K562 (cell line): ENCODE results near the gene PRRC2B. TPM values are rescaled to one million over a fixed set of nuclear protein-coding genes. Genes with fewer than 3 reads are reported as not detected.

Source experiments
- ATAC-seq: fragments of 200-7000 bp; cut with Tn5 transposase; 3 replicates; pipeline ENCODE4 v1.9.1; 2020; ENCODE audit warnings: moderate library complexity
- BruUV-seq: library from RNA; stranded (reverse); fragments of 400-500 nt; replicated peaks from 2 replicates; lab custom pipeline; 2021; lab: Mats Ljungman, UMichigan
- CTCF ChIA-PET: fragments of 300-600 bp; formaldehyde crosslinking; extraction: SDS; loops from one replicate; lab custom pipeline; 2021; ENCODE audit warnings: low intra/inter-chr PET ratio; lab: Yijun Ruan, JAX
- POLR2A ChIA-PET: fragments of 300-600, 350-650 bp; sonication (Branson Sonifier 250); formaldehyde crosslinking; extraction: SDS; loops from one replicate; lab custom pipeline; 2021; ENCODE audit warnings: antibody characterized with exemption, inconsistent platforms; lab: Yijun Ruan, JAX
- DNase-seq, 4 experiments: peaks; one replicate each; pipeline versions ENCODE4 v3.0.0 to v3.0.0-alpha.2; 2011 to 2018; ENCODE audit warnings: low spot score in 3 of 4, mixed read lengths in 3 of 4; ENCODE audit errors: extremely low read depth in 1 of 4
- FAIRE-seq: peaks from 2 replicates; lab custom pipeline; 2011; peaks lifted over from hg19 to GRCh38; lab: Jason Lieb, UNC
- H2AFZ ChIP-seq: 2 replicates; pipeline ENCODE4 v1.6.0; 2011; ENCODE audit warnings: low read depth, low read length, control low read depth, inconsistent platforms
- H3K27ac ChIP-seq: fragments of 200-600 bp; 3 replicates; pipeline ENCODE4 v1.8.0; 2011; ENCODE audit warnings: low read depth, mild to moderate bottlenecking, control low read depth, inconsistent platforms, low read length, moderate library complexity, mixed read lengths; ENCODE audit errors: extremely low read depth
- H3K27me3 ChIP-seq, 2 experiments: fragments of 300-600 bp in 1 of 2; 2 replicates in 1 of 2; 3 replicates in 1 of 2; pipeline versions ENCODE4 v1.6.0 to v1.8.0; 2011; ENCODE audit warnings: inconsistent platforms in 2 of 2, low read length in 2 of 2, mild to moderate bottlenecking in 1 of 2, mixed read lengths in 1 of 2, moderate library complexity in 1 of 2; ENCODE audit not compliant: control insufficient read depth in 2 of 2, insufficient read depth in 2 of 2
- H3K36me3 ChIP-seq: fragments of 300-600 bp; 3 replicates; pipeline ENCODE4 v1.8.0; 2011; ENCODE audit warnings: mild to moderate bottlenecking, low read length, inconsistent platforms; ENCODE audit not compliant: control insufficient read depth, insufficient read depth
- H3K4me1 ChIP-seq, 2 experiments: fragments of 200-600 bp in 1 of 2; replicated peaks in 1 of 2; 2 replicates in 1 of 2; 3 replicates in 1 of 2; pipeline versions ENCODE4 v1.5.1 to v1.8.0; 2011; ENCODE audit warnings: inconsistent platforms in 2 of 2, low read length in 2 of 2, mild to moderate bottlenecking in 1 of 2, mixed read lengths in 1 of 2, moderate library complexity in 1 of 2; ENCODE audit not compliant: control insufficient read depth in 2 of 2, insufficient read depth in 2 of 2
- H3K4me2 ChIP-seq: 2 replicates; pipeline ENCODE4 v1.6.1; 2011; ENCODE audit warnings: low read length, control low read depth, inconsistent platforms, mixed read lengths; ENCODE audit not compliant: insufficient read depth
- H3K4me3 ChIP-seq: fragments of 200-600 bp; sonication (generic), shearing (Covaris generic); 2 replicates; pipeline ENCODE4 v1.5.1; 2016; ENCODE audit warnings: control low read depth, inconsistent platforms
- H3K79me2 ChIP-seq: fragments of 200-600 bp; 3 replicates; pipeline ENCODE4 v1.8.0; 2011; ENCODE audit warnings: low read length, inconsistent platforms; ENCODE audit not compliant: control insufficient read depth, insufficient read depth
- H3K9ac ChIP-seq, 2 experiments: 2 replicates each; pipeline versions ENCODE4 v1.6.0 to v1.6.1; 2011; ENCODE audit warnings: low read depth in 2 of 2, low read length in 2 of 2, control low read depth in 1 of 2, inconsistent platforms in 1 of 2, mild to moderate bottlenecking in 1 of 2, mixed read lengths in 1 of 2; ENCODE audit not compliant: insufficient read depth in 1 of 2
- H3K9me1 ChIP-seq: one replicate; pipeline ENCODE4 v1.6.0; 2011; ENCODE audit warnings: inconsistent platforms, mild to moderate bottlenecking, low read length, moderate library complexity; ENCODE audit not compliant: control insufficient read depth, insufficient read depth
- H3K9me3 ChIP-seq: replicated peaks from 2 replicates; pipeline ENCODE4 v1.5.1; 2011; ENCODE audit warnings: low read depth, low read length, inconsistent platforms; ENCODE audit not compliant: control insufficient read depth, insufficient read depth
- H4K20me1 ChIP-seq: replicated peaks from 2 replicates; pipeline ENCODE4 v1.6.1; 2011; ENCODE audit warnings: low read length, inconsistent platforms, mixed read lengths; ENCODE audit not compliant: control insufficient read depth, insufficient read depth
- MAZ ChIP-seq, 2 experiments: fragments of 450-650 bp in 1 of 2; sonication (generic) in 1 of 2; formaldehyde crosslinking; IDR thresholded peaks in 1 of 2; conservative IDR thresholded peaks in 1 of 2; 2 replicates each; pipeline versions ENCODE4 v1.4.0 to v1.5.0; 2020; ENCODE audit warnings: mild to moderate bottlenecking in 1 of 2, missing genetic modification reagents in 1 of 2
- MECOM ChIP-seq: fragments of 250-450 bp; sonication (Bioruptor Pico); IDR thresholded peaks from 2 replicates; pipeline ENCODE4 v1.8.0; 2022; ENCODE audit warnings: inconsistent platforms
- MTA3 ChIP-seq: fragments of 450-650 bp; formaldehyde crosslinking; IDR thresholded peaks from 2 replicates; pipeline ENCODE4 v1.6.1; 2017; ENCODE audit warnings: mild to moderate bottlenecking, borderline replicate concordance
- RFX1 ChIP-seq: fragments of 450-650 bp; IDR thresholded peaks from 2 replicates; pipeline ENCODE4 v1.6.1; 2016; ENCODE audit warnings: mild to moderate bottlenecking, moderate library complexity
- RFX7 ChIP-seq: fragments of 250-450 bp; sonication (Bioruptor Pico); IDR thresholded peaks from 2 replicates; pipeline ENCODE4 v1.5.1; 2021; ENCODE audit warnings: mild to moderate bottlenecking
- SAFB ChIP-seq: fragments of 200-400 bp; formaldehyde crosslinking; IDR thresholded peaks from 2 replicates; pipeline ENCODE4 v1.6.1; 2017; ENCODE audit warnings: low read depth, low read length, borderline replicate concordance
- SREBF2 ChIP-seq: sonication (generic); formaldehyde crosslinking; IDR thresholded peaks from 2 replicates; pipeline ENCODE4 v1.4.0; 2020; ENCODE audit warnings: mild to moderate bottlenecking, missing genetic modification reagents
- TEAD1 ChIP-seq, 2 experiments: fragments of 450-650 bp in 1 of 2; sonication (generic) in 1 of 2; formaldehyde crosslinking; IDR thresholded peaks; 2 replicates each; pipeline versions ENCODE4 v1.4.0 to v1.8.0; 2020 to 2022; ENCODE audit warnings: mild to moderate bottlenecking in 2 of 2, missing genetic modification reagents in 1 of 2
- ZC3H11A ChIP-seq: IDR thresholded peaks from 2 replicates; pipeline ENCODE4 v1.6.1; 2012; ENCODE audit warnings: low read depth, low read length, improper control_type of control experiment
- WGBS: fragments of 100-300 bp; shearing (Covaris generic); methylation state at CpG from one replicate; pipeline ENCODE4 v1.1.6; 2016; ENCODE audit warnings: low coverage, mixed read lengths; ENCODE audit not compliant: insufficient coverage; ENCODE audit errors: missing lambda C conversion rate; 5-methylcytosine and 5-hydroxymethylcytosine counted together
- in situ Hi-C: fragments of 300-500 bp; cut with MboI; formaldehyde crosslinking; loops from 4 replicates; pipeline ENCODE4 v1.15.0; 2018; ENCODE audit warnings: inconsistent platforms, mixed read lengths
- intact Hi-C: fragments of 100-400 bp; cut with micrococcal nuclease; formaldehyde crosslinking; loops from 2 replicates; pipeline ENCODE4 v1.14.2; 2022
- polyA plus RNA-seq, 8 experiments: library from polyadenylated mRNA; depleted of rRNA in 4 of 8; stranded (reverse) in 5 of 8; unstranded in 3 of 8; fragments of >200 nt; fragmentation: Nextera tagmentation in 2 of 8; fragmentation: Illumina TruSeq in 1 of 8; extraction: Ambion mirVana in 2 of 8; extraction: Trizol in 1 of 8; gene quantifications; 2 replicates each; pipeline versions ENCODE4 v1.2.1 to v1.2.3, GENCODE V29; 2011 to 2014; ENCODE audit warnings: inconsistent platforms in 1 of 8, missing spikeins in 1 of 8
- total RNA-seq, 7 experiments: library from RNA; depleted of rRNA in 6 of 7; stranded (reverse); fragments of >200 nt in 6 of 7; fragmentation: Illumina TruSeq in 2 of 7; extraction: Trizol in 2 of 7; gene quantifications; 2 replicates each; pipeline versions ENCODE4 v1.2.1 to v1.2.3, GENCODE V29; 2011 to 2021; ENCODE audit warnings: low replicate concordance in 1 of 7
- TF ChIP-seq, protein P1 (sequence below): fragments of 250-450 bp; sonication (Bioruptor Pico); IDR thresholded peaks from 2 replicates; pipeline ENCODE4 v1.4.0; 2020; ENCODE audit warnings: borderline replicate concordance

PRRC2B gene
- total and polyA plus RNA-seq, 9 of the 15 experiments (the other 6 are each of a cell fraction or from before 2014, with no cell fraction given): 0.34 to 125 (median 30.9) TPM

DNA sequence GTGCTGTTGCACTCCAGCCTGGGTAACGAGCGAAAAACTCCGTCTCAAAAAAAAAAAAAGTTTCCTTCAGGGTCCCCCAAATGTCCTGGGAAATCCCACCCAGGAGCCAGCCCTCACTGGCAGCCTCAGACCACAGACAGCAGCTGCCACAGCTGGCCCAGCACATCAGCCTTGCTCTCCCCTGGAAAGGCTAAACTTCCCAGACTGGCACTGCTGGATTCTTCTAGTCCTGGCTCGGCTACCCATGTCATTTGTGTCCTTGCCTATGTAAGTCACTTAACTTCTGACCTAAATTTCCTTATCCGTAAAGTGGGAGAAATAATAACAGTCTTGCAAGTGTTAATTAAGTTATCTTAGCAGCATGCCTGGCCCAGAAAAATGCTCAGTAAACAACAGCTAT, 8.6 kb upstream of the PRRC2B start:
- H3K79me2 ChIP-seq: no peaks in the 10 kb centered on the region
- TF ChIP-seq RFX7 (CRISPR knock-in tag) (no peak), MTA3 (no peak)
- no TSS peak for BruUV-seq
- H3K9me3 ChIP-seq: no peaks in the 10 kb centered on the region
- intact Hi-C loops: no loop called here
- no peak overlapping the region for H3K9ac ChIP-seq
- no peaks in the 10 kb centered on the region for H3K36me3 ChIP-seq
- DNase-seq: no peak
- no peak overlapping the region for H3K27ac ChIP-seq
- no peak overlapping the region for H3K4me3 ChIP-seq
- no peak overlapping the region for H2AFZ ChIP-seq
- FAIRE-seq: no peak
- no CpG with 5 or more reads among the region's 5 CpGs for WGBS
- POLR2A ChIA-PET: interaction anchor here (1.1 to 1.3 kb wide), 2 partner anchors 8 to 23 kb away, joined by 4 read pairs; no protein-coding TSS in a partner anchor
- no peaks in the 10 kb centered on the region for H3K27me3 ChIP-seq
- no peak for ATAC-seq
- H4K20me1 ChIP-seq: no peaks in the 10 kb centered on the region
- peaks cover 2 to 3% of the 10 kb centered on the region in 2 experiments; a peak in 1 of 5 replicates for H3K4me1 ChIP-seq
- no peak overlapping the region for H3K4me2 ChIP-seq
- no peaks in the 10 kb centered on the region for H3K9me1 ChIP-seq
- in situ Hi-C loops: no loop called here
- CTCF ChIA-PET: no interaction called here

DNA sequence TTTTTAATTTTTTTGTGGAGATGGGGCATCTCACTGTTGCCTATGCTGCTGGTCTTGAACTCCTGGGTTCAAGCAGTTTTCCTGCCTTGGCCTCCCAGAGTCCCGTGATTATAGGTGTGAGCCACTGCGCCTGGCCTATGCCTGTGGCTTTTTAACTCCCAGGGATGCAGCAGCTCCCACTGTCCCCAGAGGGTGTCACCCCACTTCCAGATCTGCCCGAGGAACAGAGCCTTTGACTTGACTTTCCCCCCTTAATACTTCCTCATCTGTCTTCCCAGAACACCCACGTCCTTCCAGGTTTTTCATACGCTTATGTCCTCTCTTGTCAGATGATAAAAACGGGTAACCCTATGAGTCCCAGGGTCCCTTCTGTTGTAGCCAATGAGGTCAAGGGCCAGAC, 7.6 kb upstream of the PRRC2B start:
- no peak overlapping the region for H3K4me3 ChIP-seq
- BruUV-seq: no TSS peak
- WGBS: no CpG with 5 or more reads among the region's 6 CpGs
- TF ChIP-seq MAZ (CRISPR knock-in tag; conservative IDR thresholded peaks at IDR 0.05 in 1 of 2, IDR thresholded peaks at IDR 0.05 in 1 of 2) (no peak), ZC3H11A (no peak), TEAD1 (CRISPR knock-in tag; IDR thresholded peaks at IDR 0.05) (no peak), SREBF2 (CRISPR knock-in tag) (no peak), RFX1 (no peak), MECOM (no peak), SAFB (no peak)
- TF ChIP-seq, protein P1, sequence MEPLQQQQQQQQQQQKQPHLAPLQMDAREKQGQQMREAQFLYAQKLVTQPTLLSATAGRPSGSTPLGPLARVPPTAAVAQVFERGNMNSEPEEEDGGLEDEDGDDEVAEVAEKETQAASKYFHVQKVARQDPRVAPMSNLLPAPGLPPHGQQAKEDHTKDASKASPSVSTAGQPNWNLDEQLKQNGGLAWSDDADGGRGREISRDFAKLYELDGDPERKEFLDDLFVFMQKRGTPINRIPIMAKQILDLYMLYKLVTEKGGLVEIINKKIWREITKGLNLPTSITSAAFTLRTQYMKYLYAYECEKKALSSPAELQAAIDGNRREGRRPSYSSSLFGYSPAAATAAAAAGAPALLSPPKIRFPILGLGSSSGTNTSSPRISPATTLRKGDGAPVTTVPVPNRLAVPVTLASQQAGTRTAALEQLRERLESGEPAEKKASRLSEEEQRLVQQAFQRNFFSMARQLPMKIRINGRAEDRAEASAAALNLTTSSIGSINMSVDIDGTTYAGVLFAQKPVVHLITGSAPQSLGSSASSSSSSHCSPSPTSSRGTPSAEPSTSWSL (CRISPR knock-in tag): no peak

More for the DNA sequence above, 7.6 kb upstream of the PRRC2B start:
- intact Hi-C loops: no loop called here
- ChIA-PET POLR2A (no interaction called here), CTCF (no interaction called here)
- Histone ChIP-seq H3K27ac (no peak overlapping the region), H4K20me1 (no peaks in the 10 kb centered on the region), H3K36me3 (no peaks in the 10 kb centered on the region), H3K27me3 (no peaks in the 10 kb centered on the region), H3K9me3 (no peaks in the 10 kb centered on the region), H3K4me1 (peaks cover 2 to 3% of the 10 kb centered on the region in 2 experiments; a peak in 1 of 5 replicates), H2AFZ (no peak overlapping the region), H3K9ac (no peak overlapping the region), H3K4me2 (no peak overlapping the region), H3K79me2 (no peaks in the 10 kb centered on the region), H3K9me1 (no peaks in the 10 kb centered on the region)
- ATAC-seq: no peak
- no peak for FAIRE-seq
- in situ Hi-C loops: no loop called here
- DNase-seq: no peak
